Effector memory CD8-positive, alpha-beta T cell (primary cell): Measurements from ENCODE around the gene NQO2.
"Not testable (repeated sequence)": the region's sequence is repeated elsewhere in the genome, so short reads cannot be mapped to it uniquely, and the experiment has no call there.

Source experiments
- ATAC-seq: fragments of 150-1000 bp; cut with Tn5 transposase; replicated peaks from 2 replicates; pipeline ENCODE4 v1.10.0; 2021; ENCODE audit warnings: mild to moderate bottlenecking, moderate library complexity
- DNase-seq, 3 experiments: peaks; one replicate each; pipeline ENCODE4 v3.0.0; 2021
- H3K27ac Mint-ChIP-seq, 2 donors: one replicate each; pipeline ENCODE4 v1.8.0; 2022; ENCODE audit warnings: mild to moderate bottlenecking in 2 of 2, mixed read lengths in 2 of 2, moderate library complexity in 2 of 2
- H3K27me3 Mint-ChIP-seq, 2 donors: one replicate each; pipeline ENCODE4 v1.8.0; 2022; ENCODE audit warnings: mixed read lengths in 2 of 2
- H3K36me3 Mint-ChIP-seq: one replicate; pipeline ENCODE4 v1.8.0; 2022; ENCODE audit warnings: mild to moderate bottlenecking, moderate library complexity, mixed read lengths; ENCODE audit not compliant: insufficient read depth
- H3K4me1 Mint-ChIP-seq, 2 donors: one replicate each; pipeline ENCODE4 v1.8.0; 2022; ENCODE audit warnings: low read depth in 2 of 2, mixed read lengths in 2 of 2
- H3K4me3 Mint-ChIP-seq, 2 donors: one replicate each; pipeline ENCODE4 v1.8.0; 2022; ENCODE audit warnings: mild to moderate bottlenecking in 2 of 2, mixed read lengths in 2 of 2, moderate library complexity in 2 of 2
- H3K9me3 Mint-ChIP-seq, 2 donors: one replicate each; pipeline ENCODE4 v1.8.0; 2022; ENCODE audit warnings: mixed read lengths in 2 of 2

NQO2 gene

DNA sequence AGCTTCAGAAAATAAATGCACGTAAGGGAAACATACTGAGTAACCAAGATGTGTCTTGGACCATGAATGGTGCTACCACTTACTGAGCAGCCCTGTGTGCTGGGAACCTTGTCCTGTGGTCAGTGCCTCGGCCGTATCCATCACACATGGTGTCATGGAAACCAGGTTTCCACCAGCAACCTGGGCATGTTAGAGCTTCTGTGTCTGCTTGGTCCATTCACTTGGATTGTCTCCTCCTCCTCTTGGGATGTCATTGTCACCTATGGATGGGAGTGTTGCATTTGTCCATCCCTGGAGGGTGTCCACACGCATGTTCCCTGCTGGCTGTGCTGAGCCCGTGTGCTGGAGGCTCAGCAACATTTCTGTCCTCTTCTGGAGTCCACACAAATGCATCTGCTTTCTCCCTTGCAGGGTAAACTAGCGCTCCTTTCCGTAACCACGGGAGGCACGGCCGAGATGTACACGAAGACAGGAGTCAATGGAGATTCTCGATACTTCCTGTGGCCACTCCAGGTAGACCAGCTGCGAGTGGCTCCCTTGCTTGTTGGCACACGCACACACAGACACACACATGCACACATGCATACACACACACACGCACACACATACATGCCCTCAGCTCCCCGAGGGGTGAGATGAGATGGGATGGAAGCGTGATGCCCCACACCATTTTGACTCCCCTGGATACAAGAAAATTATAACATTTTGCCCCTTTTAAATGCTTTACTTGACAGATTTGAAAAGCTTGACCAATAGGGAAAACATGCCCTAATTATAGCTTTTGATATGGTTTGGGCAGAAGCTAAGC lies 17.0 kb downstream of the NQO2 start:
- H3K27me3 Mint-ChIP-seq: no peaks in the 10 kb centered on the region
- no peaks in the 10 kb centered on the region for H3K9me3 Mint-ChIP-seq
- H3K4me3 Mint-ChIP-seq: no peak overlapping the region
- peaks cover 14% of the 10 kb centered on the region for H3K36me3 Mint-ChIP-seq
- no peak overlapping the region for H3K27ac Mint-ChIP-seq
- DNase-seq (no peak), ATAC-seq (no peak)
- H3K4me1 Mint-ChIP-seq: peaks cover 0 to 19% of the 10 kb centered on the region in 2 donors

DNA sequence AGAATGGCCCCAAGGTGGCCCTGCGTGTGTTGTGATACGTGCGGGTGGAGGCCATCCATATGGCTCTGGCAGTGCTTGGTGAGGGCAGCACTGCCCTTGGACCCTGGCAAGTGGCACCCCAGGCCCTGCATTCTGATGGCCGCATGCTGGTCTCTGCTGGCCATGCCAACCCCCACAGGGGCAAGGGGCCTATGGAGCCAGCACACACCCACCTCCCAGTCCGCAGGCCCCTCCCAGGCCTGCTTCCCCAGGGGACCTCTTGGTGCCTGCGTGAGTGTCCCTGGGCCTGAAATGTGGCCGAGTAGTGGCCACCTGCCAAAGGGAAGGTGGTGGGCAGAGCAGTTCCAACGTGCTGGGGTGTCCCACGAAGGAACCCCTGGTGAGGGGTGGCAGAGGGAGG lies 17.6 kb downstream of the NQO2 start:
- Mint-ChIP-seq H3K36me3 (peaks cover 14% of the 10 kb centered on the region), H3K9me3 (no peaks in the 10 kb centered on the region), H3K27ac (no peak overlapping the region), H3K4me1 (peaks cover 0 to 21% of the 10 kb centered on the region in 2 donors), H3K4me3 (no peak overlapping the region), H3K27me3 (no peaks in the 10 kb centered on the region)
- DNase-seq (no peak), ATAC-seq (no peak)

DNA sequence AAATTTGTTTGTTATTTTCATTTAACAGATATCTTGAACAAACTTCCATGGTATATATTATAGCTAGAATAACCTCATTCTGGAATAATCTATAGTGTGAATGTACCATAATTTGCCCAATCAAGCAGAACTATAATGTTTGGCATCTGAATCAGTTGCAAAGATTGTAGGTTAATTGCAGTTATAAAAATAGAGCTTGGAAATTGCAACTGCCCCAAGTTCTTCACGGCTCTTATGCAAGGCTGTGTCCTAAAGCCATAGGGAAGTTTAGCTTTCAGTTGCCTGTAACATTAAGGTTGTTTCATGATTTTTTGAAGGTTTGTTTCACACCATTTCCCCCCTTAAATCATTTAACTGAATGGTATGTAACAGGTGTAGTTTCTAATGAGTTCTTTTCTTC lies 19.4 kb downstream of the NQO2 start:
- Mint-ChIP-seq H3K9me3 (no peaks in the 10 kb centered on the region), H3K4me3 (no peak overlapping the region), H3K27ac (peak overlapping the region in 1 of 2 donors; percentile 55), H3K36me3 (peaks cover 14% of the 10 kb centered on the region), H3K4me1 (peaks cover 13 to 30% of the 10 kb centered on the region in 2 donors), H3K27me3 (no peaks in the 10 kb centered on the region)
- ATAC-seq (no peak), DNase-seq (no peak)

DNA sequence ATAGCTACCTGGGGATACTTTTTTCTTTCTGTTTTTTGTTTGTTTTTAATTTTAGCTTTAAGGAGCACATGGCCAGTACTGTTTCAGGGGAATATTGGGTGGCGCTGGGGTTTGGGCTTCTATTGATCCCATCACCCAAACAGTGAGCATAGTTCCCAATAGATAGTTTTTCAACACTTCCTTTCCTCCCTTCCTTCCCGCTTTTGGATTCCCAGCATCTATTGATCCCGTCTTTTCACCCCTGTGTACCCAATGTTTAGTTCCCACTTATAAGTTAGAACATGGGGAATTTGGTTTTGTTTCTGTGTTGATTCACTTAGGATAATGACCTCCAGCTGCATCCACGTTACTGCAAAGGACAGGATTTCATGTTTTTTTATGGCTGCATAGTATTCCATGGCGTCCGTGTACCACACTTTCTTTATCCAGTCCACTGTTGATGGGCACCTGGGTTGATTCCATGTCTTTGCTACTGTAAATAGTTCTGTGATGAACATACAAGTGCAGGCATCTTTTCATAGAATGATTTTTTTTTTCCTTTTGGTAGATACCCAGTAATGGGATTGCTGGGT lies 20.1 kb downstream of the NQO2 start:
- Mint-ChIP-seq H3K9me3 (no peaks in the 10 kb centered on the region), H3K27me3 (no peaks in the 10 kb centered on the region), H3K4me1 (peaks cover 16 to 30% of the 10 kb centered on the region in 2 donors), H3K4me3 (no peak overlapping the region), H3K36me3 (peaks cover 14% of the 10 kb centered on the region), H3K27ac (peak overlapping the region; percentile 33 to 75)
- ATAC-seq (no peak), DNase-seq (no peak)

DNA sequence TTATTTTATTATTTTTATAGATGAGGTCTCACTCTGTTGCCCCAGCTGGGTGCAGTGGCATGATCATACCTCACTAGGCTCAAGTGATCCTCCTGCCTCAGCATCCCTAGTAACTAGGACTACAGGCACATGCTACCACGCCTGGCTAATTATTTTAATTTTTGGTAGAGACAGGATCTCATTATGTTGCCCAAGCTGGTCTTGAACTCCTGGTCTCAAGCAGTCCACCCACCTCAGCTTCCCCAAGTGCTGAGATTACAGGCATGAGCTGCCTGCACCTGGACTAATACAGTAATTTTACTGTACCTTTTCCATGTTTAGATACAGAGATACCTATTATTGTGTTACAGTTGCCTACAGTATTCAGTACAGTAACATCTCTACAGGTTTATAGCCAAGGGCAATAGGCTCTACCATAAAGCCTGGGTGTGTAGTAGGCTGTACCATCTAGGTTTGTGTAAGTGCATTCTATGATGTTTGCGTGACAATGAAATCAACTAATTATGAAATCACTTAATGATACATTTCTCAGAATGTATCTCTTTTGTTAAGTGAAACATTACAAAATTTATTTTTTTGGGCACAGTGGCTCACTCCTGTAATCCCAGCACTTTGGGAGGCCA lies 21.4 kb downstream of the NQO2 start:
- DNase-seq, H3K27me3 Mint-ChIP-seq, H3K9me3 Mint-ChIP-seq, ATAC-seq, H3K4me3 Mint-ChIP-seq, H3K36me3 Mint-ChIP-seq: not testable (repeated sequence)
- peaks cover 22 to 36% of the 10 kb centered on the region in 2 donors for H3K4me1 Mint-ChIP-seq
- H3K27ac Mint-ChIP-seq: peak overlapping the region; percentile 33 to 75

DNA sequence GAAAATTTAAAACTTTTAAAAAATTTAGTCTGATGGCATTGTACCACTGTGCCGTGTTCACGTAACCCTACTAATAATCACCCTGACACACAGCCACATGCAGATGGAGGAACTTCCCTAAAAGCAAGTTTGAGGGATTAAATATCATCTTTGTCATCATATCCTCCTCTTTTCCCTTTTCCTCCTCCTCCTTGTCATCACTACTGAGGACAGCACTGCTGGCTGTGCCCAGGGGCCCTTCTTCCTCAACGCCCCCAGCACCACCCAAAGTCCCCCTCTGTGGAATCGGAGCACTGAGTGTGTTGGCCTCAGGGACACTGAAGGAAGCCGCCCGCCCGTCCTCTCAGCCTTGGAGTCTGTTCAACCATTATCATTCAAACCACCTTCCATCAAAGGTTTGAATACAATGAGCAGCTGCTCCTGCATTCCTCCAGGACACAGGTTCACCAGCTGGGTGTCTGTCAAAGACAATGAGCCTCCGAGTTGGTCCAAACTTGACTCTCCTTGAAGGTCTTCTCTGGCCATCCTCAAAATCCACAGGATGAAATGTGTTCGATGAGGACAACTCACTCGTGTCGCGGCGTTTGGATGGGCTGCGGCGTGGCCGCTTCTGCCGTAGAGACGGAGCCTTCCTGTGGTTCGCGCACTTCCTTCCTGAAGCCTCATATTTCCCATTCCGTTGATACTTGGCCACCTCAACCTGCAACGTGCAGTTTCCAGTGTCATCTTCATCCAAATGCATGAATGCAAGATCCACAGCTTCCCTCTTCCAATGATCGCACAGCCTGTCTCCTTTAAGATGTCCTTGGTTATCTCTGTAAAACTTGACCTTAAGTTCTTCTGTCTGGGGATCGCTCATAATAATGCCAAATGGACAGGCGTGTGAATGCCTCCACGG lies 23.3 kb downstream of the NQO2 start:
- no peaks in the 10 kb centered on the region for H3K9me3 Mint-ChIP-seq
- ATAC-seq: peak; percentile 18
- peaks cover 8% of the 10 kb centered on the region for H3K36me3 Mint-ChIP-seq
- peak overlapping the region; percentile 95 to 98 for H3K4me3 Mint-ChIP-seq
- H3K27ac Mint-ChIP-seq: peak overlapping the region; percentile 93 to 97
- H3K4me1 Mint-ChIP-seq: peaks cover 36 to 47% of the 10 kb centered on the region in 2 donors
- no peaks in the 10 kb centered on the region for H3K27me3 Mint-ChIP-seq
- DNase-seq: no peak

DNA sequence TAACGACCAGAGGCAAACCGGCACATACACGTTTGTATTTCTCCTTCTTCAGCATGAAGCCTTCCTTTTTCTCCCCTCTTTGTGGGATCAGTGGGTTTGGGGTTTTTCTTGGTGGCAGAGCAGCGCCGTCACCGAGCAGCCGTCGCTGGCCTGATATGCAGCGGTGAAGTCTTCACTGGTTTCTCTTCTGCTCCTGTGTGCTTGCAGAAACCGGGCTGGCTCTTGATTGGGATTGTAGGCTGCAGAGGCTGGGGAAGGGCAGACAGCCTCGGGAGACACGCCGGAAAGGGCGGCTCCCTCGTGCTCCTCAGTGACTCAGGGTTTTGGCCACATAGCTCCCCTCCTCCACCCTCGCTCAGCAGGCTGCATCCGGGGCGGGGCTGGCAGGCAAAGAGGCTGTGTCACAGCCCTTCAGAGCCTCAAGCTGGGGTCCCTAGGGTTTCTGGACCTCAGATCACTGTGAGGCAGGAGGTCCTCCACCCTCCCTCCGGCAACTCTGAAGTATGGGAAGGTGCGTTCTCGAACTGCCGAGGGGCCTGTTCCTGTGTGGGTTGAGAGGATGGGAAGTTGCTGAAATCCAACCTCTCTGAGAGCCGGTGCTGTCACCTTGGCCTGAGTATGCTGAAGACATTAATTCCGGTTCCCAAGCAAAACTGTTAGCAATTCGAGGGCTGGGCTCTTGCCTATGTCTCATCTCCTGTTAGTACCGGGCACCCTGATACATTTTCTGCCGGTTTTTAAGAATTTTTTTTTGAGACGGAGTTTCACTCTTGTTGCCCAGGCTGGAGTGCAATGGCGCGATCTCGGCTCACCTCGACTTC lies 24.2 kb downstream of the NQO2 start:
- Mint-ChIP-seq H3K9me3 (no peaks in the 10 kb centered on the region), H3K27ac (peak overlapping the region; percentile 93 to 97), H3K4me3 (peak overlapping the region; percentile 95 to 98), H3K36me3 (peaks cover 4% of the 10 kb centered on the region), H3K27me3 (no peaks in the 10 kb centered on the region), H3K4me1 (peaks cover 42 to 49% of the 10 kb centered on the region in 2 donors)
- ATAC-seq (peak; percentile 82), DNase-seq (peak; percentile 70 to 75 (median 71))

DNA sequence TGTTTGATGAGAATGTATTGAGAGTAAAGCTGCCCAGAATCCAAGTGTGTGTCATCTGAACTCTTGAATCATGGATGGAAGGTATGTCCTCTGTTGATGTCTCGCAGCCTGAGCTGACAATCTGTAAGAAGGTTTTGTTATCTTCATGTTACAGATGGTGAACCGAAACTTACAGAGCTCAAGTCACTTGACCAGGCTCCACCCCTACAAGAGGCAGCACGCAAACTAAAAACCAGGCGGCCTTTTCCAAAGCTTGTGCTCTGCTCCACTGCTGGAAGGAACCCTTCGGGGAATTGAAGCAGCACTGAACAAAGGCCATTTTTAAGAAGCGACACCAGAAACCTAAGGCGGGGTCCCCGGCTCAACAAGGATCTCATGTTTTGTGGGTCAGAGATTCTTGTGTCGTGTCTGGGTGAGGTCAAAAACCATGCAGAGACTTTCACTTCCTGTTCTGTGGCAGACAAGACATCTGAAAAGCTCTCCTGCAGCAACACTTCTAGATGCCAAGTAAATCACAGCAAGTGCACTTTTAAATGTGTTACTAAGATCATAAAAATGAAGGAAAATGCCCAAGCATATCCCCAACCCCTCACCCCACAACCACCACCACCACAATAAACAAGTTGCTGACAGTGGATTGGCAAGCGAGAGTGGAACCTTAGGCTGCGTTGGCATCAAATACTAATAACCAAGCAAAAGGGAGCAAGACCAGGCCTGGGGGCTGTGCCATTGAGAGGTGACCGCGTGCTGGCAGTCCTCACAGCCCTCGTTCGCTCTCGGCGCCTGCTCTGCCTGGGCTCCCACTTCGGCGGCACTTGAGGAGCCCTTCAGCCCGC lies 27.3 kb downstream of the NQO2 start:
- Mint-ChIP-seq H3K9me3 (no peaks in the 10 kb centered on the region), H3K36me3 (peaks cover 4% of the 10 kb centered on the region), H3K27me3 (peaks cover 0 to 6% of the 10 kb centered on the region in 2 donors), H3K4me3 (peak overlapping the region; percentile 74 to 77), H3K27ac (peak overlapping the region; percentile 90 to 92), H3K4me1 (peaks cover 39 to 42% of the 10 kb centered on the region in 2 donors)
- DNase-seq (peak; percentile 22 to 31 (median 23)), ATAC-seq (peak; percentile 43)

DNA sequence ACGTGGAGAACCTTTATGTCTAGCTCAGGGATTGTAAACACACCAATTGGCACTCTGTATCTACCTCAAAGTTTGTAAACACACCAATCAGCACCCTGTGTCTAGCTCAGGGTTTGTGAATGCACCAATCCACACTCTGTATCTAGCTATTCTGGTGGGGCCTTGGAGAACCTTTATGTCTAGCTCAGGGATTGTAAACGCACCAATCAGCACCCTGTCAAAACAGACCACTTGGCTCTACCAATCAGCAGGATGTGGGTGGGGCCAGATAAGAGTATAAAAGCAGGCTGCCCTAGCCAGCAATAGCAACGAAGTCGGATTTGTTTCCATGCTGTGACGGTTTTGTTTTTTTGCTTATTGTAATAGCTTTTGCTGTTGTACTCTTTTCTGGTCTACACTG lies 28.5 kb downstream of the NQO2 start:
- not testable (repeated sequence) for H3K27ac Mint-ChIP-seq, ATAC-seq, H3K4me3 Mint-ChIP-seq, H3K36me3 Mint-ChIP-seq, H3K27me3 Mint-ChIP-seq, DNase-seq, H3K9me3 Mint-ChIP-seq
- H3K4me1 Mint-ChIP-seq: peaks cover 31 to 36% of the 10 kb centered on the region in 2 donors

DNA sequence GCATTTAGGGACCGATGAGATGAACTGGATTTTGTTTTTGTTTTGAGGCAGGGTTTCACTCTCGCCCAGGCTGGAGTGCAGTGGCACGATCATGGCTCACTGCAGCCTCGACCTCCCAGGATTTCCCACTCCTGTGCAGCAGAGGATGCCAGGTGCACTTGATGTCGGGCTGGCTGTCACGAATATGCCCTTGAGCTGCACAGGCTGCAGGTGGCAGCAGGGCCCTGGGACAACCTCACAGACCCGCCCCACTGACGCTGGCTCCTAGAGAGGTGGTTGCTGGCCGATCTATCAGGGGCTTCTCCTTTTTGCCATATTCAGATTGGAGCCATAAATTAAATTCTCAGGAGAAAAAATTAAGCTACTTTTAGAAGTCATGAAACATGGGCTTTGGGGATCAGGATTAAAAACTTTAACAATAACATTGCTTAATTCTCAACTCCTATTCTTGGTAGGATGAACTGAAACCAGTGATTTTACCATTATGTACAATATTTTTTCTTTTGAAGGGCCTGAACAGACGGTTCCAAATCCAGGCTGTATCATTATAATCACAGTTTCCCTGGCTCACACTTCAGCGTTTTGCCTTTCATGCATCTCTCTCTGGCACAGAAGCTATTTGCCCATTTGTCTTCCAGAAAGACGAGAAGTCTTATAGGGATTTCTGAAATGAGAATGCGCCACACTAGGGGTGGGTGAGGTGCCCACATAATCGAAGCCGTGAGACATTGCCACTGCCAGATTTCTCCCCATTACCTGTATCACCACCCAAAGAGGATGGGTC lies 32.4 kb downstream of the NQO2 start:
- Mint-ChIP-seq H3K36me3 (no peaks in the 10 kb centered on the region), H3K27me3 (peaks cover 0 to 6% of the 10 kb centered on the region in 2 donors), H3K27ac (no peak overlapping the region), H3K4me1 (peaks cover 4 to 10% of the 10 kb centered on the region in 2 donors), H3K4me3 (no peak overlapping the region), H3K9me3 (no peaks in the 10 kb centered on the region)
- no peak for DNase-seq
- no peak for ATAC-seq

DNA sequence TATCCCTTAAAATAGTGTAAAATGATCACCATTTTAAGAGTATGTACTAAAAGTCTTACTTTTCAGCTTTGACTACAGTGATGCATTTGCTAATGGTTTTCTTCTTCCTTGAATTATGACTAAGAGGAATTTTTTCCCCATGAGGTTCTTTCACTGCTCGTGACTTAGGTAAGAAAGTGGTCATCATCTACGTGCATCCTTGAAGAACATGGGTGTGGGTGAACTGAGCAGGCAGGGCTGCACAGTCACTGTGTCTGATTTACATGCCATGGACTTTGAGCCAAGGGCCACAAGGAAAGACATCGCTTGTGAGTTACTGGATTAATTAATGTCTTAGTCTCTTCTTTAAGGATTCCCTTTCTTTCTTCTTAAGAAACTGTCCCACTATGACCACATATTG lies 33.3 kb downstream of the NQO2 start:
- DNase-seq: no peak
- ATAC-seq: no peak
- Mint-ChIP-seq H3K27ac (no peak overlapping the region), H3K36me3 (no peaks in the 10 kb centered on the region), H3K4me1 (peaks cover 2 to 5% of the 10 kb centered on the region in 2 donors), H3K9me3 (no peaks in the 10 kb centered on the region), H3K4me3 (no peak overlapping the region), H3K27me3 (peaks cover 0 to 6% of the 10 kb centered on the region in 2 donors)
